Urinary bladder (tissue), 4 donors: ENCODE results near the gene PARP3. TPM values are rescaled to one million over a fixed set of nuclear protein-coding genes. Genes with fewer than 3 reads are reported as not detected.

ENCODE experiments used
- DNase-seq: peaks from one replicate; pipeline ENCODE4 v3.0.0-alpha.2; 2015; ENCODE audit errors: extremely low spot score
- H3K27ac ChIP-seq: one replicate; pipeline ENCODE4 v1.5.1; 2013; ENCODE audit warnings: low read depth, mild to moderate bottlenecking, moderate library complexity
- H3K36me3 ChIP-seq: one replicate; pipeline ENCODE4 v1.6.1; 2013; ENCODE audit warnings: mild to moderate bottlenecking, moderate library complexity; ENCODE audit not compliant: insufficient read depth
- H3K4me1 ChIP-seq: one replicate; pipeline ENCODE4 v1.6.1; 2013; ENCODE audit warnings: mild to moderate bottlenecking, moderate library complexity; ENCODE audit not compliant: insufficient read depth
- H3K4me3 ChIP-seq: one replicate; pipeline ENCODE4 v1.5.1; 2013; ENCODE audit warnings: low read depth, low read length
- WGBS: extraction: QIAGEN DNeasy Blood & Tissue Kit; methylation state at CpG from one replicate; pipeline ENCODE4 v1.1.7; 2013; 5-methylcytosine and 5-hydroxymethylcytosine counted together
- polyA plus RNA-seq: library from polyadenylated mRNA; stranded (reverse); fragments of 200-250 nt; gene quantifications from one replicate; pipeline ENCODE4 v1.2.3, GENCODE V29; 2013
- total RNA-seq: library from RNA; depleted of rRNA; stranded (reverse); fragments of >200 nt; gene quantifications from one replicate; pipeline ENCODE4 v1.2.3, GENCODE V29; 2014
- donor health status: healthy with polysubstance abuse.
- donor health status: healthy.

Gene PARP3
- total and polyA plus RNA-seq, 2 donors, result 6.1 to 15.0 TPM

GRCh38 chr3:51971350-51971749 lies 29.2 kb downstream of the PARP3 start:
- no peak overlapping the region for H3K27ac ChIP-seq
- H3K36me3 ChIP-seq, result no peaks in the 10 kb centered on the region
- no peaks in the 10 kb centered on the region for H3K4me1 ChIP-seq
- no peak overlapping the region for H3K4me3 ChIP-seq
- no peak for DNase-seq
- 92% methylated on average over 11 of the region's 11 CpGs for WGBS

GRCh38 chr3:51974277-51974962 lies 32.3 kb downstream of the PARP3 start:
- H3K36me3 ChIP-seq, result no peaks in the 10 kb centered on the region
- H3K4me3 ChIP-seq, result peak overlapping the region; percentile 58
- DNase-seq, result no peak
- WGBS, result 16% methylated on average over 30 of the region's 30 CpGs
- H3K4me1 ChIP-seq, result no peaks in the 10 kb centered on the region
- peak overlapping the region; percentile 73 for H3K27ac ChIP-seq

GRCh38 chr3:51974963-51975851 lies 33.0 kb downstream of the PARP3 start, which contains the start of gene ABHD14A:
ABHD14A (plus strand) TSS chr3:51975064; CDS start chr3:51975136, 72 bp downstream.
- under 1% methylated on average over 63 of the region's 63 CpGs for WGBS
- peak within 1 kb of the TSS; percentile 96 for H3K27ac ChIP-seq
- no peaks in the 10 kb centered on the region for H3K36me3 ChIP-seq
- H3K4me1 ChIP-seq, result no peaks in the 10 kb centered on the region
- H3K4me3 ChIP-seq, result peak within 1 kb of the TSS; percentile 61
- no peak for DNase-seq

- DNase-seq, result no peak
- WGBS, result 26% methylated on average over 46 of the region's 46 CpGs
- no peaks in the 10 kb centered on the region for H3K4me1 ChIP-seq
- no peak overlapping the region for H3K4me3 ChIP-seq
- H3K27ac ChIP-seq, result peak overlapping the region; percentile 51
- H3K36me3 ChIP-seq, result no peaks in the 10 kb centered on the region
These were observed 33.8 kb downstream of the PARP3 start for GRCh38 chr3:51975852-51976549.

GRCh38 chr3:51977446-51978142 lies 35.4 kb downstream of the PARP3 start:
- H3K36me3 ChIP-seq, result no peaks in the 10 kb centered on the region
- 90% methylated on average over 9 of the region's 9 CpGs for WGBS
- no peak for DNase-seq
- H3K4me3 ChIP-seq, result no peak overlapping the region
- H3K4me1 ChIP-seq, result no peaks in the 10 kb centered on the region
- no peak overlapping the region for H3K27ac ChIP-seq

- Histone ChIP-seq H3K4me3 (no peak overlapping the region), H3K36me3 (no peaks in the 10 kb centered on the region), H3K4me1 (no peaks in the 10 kb centered on the region), H3K27ac (no peak overlapping the region)
- DNase-seq, result no peak
- 78% methylated on average over 4 of the region's 4 CpGs for WGBS
These were observed 36.0 kb downstream of the PARP3 start for GRCh38 chr3:51978143-51978502.

- H3K27ac ChIP-seq, result no peak overlapping the region
- H3K4me1 ChIP-seq, result no peaks in the 10 kb centered on the region
- no peak for DNase-seq
- WGBS, result 96% methylated on average over 10 of the region's 10 CpGs
- H3K36me3 ChIP-seq, result no peaks in the 10 kb centered on the region
- no peak overlapping the region for H3K4me3 ChIP-seq
These were observed 38.1 kb downstream of the PARP3 start for GRCh38 chr3:51980253-51980652.

- 9% methylated on average over 4 of the region's 4 CpGs for WGBS
- Histone ChIP-seq H3K4me1 (no peaks in the 10 kb centered on the region), H3K27ac (peak overlapping the region; percentile 97), H3K36me3 (no peaks in the 10 kb centered on the region), H3K4me3 (peak overlapping the region; percentile 42)
- no peak for DNase-seq
These were observed 40.2 kb downstream of the PARP3 start for GRCh38 chr3:51982352-51982837.

GRCh38 chr3:51982838-51983577 lies 40.8 kb downstream of the PARP3 start, which contains the start of gene ACY1:
ACY1 (plus strand) TSS chr3:51983535; CDS start chr3:51984065, 530 bp downstream.
- H3K4me3 ChIP-seq, result peak within 1 kb of the TSS; percentile 42
- H3K4me1 ChIP-seq, result no peaks in the 10 kb centered on the region
- no peak for DNase-seq
- peak within 1 kb of the TSS; percentile 97 for H3K27ac ChIP-seq
- no peaks in the 10 kb centered on the region for H3K36me3 ChIP-seq
- under 1% methylated on average over 68 of the region's 68 CpGs for WGBS

- no peaks in the 10 kb centered on the region for H3K36me3 ChIP-seq
- DNase-seq, result no peak
- H3K4me1 ChIP-seq, result no peaks in the 10 kb centered on the region
- peak overlapping the region; percentile 42 for H3K4me3 ChIP-seq
- peak overlapping the region; percentile 97 for H3K27ac ChIP-seq
- 68% methylated on average over 22 of the region's 22 CpGs for WGBS
These were observed 41.6 kb downstream of the PARP3 start for GRCh38 chr3:51983578-51984268.

GRCh38 chr3:51984269-51984647 lies 42.1 kb downstream of the PARP3 start:
- Histone ChIP-seq H3K27ac (peak overlapping the region; percentile 97), H3K4me3 (no peak overlapping the region), H3K36me3 (no peaks in the 10 kb centered on the region), H3K4me1 (no peaks in the 10 kb centered on the region)
- no peak for DNase-seq

GRCh38 chr3:51985063-51985462 lies 42.9 kb downstream of the PARP3 start:
- H3K4me1 ChIP-seq, result no peaks in the 10 kb centered on the region
- no peaks in the 10 kb centered on the region for H3K36me3 ChIP-seq
- WGBS, result 82% methylated on average over 6 of the region's 6 CpGs
- H3K4me3 ChIP-seq, result no peak overlapping the region
- no peak overlapping the region for H3K27ac ChIP-seq
- DNase-seq, result no peak
